Measurements from ENCODE around the gene KHDRBS2.

DNA sequence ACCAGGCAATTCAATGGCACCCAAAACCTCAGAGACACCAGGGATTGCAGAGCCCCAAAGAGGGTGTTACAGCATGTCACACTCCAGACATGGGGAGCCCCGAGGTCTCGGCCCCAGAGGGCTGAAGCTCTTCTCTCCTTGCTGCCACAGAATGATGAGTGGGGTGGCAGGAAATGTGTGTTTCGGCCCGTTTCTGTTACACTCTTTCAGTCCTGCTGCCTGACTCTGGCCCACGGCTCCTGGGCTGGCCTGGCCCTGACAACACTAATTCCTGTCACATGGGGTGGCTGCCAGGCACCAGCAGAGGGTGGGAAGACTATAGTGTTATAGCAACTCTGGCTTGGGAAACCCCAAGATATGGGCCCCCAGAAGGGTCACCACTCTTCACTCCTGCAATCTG, 183.6 kb downstream of the KHDRBS2 start:
- TF ChIP-seq TAF1 (CRISPR knock-in tag; IDR thresholded peaks at IDR 0.05) (no peak), MTF1 (CRISPR knock-in tag; IDR thresholded peaks at IDR 0.05) (no peak), CAMTA2 (CRISPR knock-in tag; IDR thresholded peaks at IDR 0.05; ENCODE audit: borderline replicate concordance) (no peak), ZNF24 (IDR thresholded peaks at IDR 0.05) (no peak), ZNF766 (CRISPR knock-in tag; IDR thresholded peaks at IDR 0.05; ENCODE audit: borderline replicate concordance) (no peak), POLR2A (IDR thresholded peaks at IDR 0.05; ENCODE audit: insufficient read depth in 1 of 2, low read depth in 2 of 2, low read length in 2 of 2) (no peak)
- TF ChIP-seq, protein P1, sequence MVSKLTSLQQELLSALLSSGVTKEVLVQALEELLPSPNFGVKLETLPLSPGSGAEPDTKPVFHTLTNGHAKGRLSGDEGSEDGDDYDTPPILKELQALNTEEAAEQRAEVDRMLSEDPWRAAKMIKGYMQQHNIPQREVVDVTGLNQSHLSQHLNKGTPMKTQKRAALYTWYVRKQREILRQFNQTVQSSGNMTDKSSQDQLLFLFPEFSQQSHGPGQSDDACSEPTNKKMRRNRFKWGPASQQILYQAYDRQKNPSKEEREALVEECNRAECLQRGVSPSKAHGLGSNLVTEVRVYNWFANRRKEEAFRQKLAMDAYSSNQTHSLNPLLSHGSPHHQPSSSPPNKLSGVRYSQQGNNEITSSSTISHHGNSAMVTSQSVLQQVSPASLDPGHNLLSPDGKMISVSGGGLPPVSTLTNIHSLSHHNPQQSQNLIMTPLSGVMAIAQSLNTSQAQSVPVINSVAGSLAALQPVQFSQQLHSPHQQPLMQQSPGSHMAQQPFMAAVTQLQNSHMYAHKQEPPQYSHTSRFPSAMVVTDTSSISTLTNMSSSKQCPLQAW (CRISPR knock-in tag; IDR thresholded peaks at IDR 0.05) = no peak
- TF ChIP-seq, protein P2, sequence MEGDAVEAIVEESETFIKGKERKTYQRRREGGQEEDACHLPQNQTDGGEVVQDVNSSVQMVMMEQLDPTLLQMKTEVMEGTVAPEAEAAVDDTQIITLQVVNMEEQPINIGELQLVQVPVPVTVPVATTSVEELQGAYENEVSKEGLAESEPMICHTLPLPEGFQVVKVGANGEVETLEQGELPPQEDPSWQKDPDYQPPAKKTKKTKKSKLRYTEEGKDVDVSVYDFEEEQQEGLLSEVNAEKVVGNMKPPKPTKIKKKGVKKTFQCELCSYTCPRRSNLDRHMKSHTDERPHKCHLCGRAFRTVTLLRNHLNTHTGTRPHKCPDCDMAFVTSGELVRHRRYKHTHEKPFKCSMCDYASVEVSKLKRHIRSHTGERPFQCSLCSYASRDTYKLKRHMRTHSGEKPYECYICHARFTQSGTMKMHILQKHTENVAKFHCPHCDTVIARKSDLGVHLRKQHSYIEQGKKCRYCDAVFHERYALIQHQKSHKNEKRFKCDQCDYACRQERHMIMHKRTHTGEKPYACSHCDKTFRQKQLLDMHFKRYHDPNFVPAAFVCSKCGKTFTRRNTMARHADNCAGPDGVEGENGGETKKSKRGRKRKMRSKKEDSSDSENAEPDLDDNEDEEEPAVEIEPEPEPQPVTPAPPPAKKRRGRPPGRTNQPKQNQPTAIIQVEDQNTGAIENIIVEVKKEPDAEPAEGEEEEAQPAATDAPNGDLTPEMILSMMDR (CRISPR knock-in tag; IDR thresholded peaks at IDR 0.05) = no peak
- TF ChIP-seq, protein P3, sequence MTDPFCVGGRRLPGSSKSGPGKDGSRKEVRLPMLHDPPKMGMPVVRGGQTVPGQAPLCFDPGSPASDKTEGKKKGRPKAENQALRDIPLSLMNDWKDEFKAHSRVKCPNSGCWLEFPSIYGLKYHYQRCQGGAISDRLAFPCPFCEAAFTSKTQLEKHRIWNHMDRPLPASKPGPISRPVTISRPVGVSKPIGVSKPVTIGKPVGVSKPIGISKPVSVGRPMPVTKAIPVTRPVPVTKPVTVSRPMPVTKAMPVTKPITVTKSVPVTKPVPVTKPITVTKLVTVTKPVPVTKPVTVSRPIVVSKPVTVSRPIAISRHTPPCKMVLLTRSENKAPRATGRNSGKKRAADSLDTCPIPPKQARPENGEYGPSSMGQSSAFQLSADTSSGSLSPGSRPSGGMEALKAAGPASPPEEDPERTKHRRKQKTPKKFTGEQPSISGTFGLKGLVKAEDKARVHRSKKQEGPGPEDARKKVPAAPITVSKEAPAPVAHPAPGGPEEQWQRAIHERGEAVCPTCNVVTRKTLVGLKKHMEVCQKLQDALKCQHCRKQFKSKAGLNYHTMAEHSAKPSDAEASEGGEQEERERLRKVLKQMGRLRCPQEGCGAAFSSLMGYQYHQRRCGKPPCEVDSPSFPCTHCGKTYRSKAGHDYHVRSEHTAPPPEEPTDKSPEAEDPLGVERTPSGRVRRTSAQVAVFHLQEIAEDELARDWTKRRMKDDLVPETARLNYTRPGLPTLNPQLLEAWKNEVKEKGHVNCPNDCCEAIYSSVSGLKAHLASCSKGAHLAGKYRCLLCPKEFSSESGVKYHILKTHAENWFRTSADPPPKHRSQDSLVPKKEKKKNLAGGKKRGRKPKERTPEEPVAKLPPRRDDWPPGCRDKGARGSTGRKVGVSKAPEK (CRISPR knock-in tag; IDR thresholded peaks at IDR 0.05; ENCODE audit: borderline replicate concordance) = no peak
- TF ChIP-seq, protein P4, sequence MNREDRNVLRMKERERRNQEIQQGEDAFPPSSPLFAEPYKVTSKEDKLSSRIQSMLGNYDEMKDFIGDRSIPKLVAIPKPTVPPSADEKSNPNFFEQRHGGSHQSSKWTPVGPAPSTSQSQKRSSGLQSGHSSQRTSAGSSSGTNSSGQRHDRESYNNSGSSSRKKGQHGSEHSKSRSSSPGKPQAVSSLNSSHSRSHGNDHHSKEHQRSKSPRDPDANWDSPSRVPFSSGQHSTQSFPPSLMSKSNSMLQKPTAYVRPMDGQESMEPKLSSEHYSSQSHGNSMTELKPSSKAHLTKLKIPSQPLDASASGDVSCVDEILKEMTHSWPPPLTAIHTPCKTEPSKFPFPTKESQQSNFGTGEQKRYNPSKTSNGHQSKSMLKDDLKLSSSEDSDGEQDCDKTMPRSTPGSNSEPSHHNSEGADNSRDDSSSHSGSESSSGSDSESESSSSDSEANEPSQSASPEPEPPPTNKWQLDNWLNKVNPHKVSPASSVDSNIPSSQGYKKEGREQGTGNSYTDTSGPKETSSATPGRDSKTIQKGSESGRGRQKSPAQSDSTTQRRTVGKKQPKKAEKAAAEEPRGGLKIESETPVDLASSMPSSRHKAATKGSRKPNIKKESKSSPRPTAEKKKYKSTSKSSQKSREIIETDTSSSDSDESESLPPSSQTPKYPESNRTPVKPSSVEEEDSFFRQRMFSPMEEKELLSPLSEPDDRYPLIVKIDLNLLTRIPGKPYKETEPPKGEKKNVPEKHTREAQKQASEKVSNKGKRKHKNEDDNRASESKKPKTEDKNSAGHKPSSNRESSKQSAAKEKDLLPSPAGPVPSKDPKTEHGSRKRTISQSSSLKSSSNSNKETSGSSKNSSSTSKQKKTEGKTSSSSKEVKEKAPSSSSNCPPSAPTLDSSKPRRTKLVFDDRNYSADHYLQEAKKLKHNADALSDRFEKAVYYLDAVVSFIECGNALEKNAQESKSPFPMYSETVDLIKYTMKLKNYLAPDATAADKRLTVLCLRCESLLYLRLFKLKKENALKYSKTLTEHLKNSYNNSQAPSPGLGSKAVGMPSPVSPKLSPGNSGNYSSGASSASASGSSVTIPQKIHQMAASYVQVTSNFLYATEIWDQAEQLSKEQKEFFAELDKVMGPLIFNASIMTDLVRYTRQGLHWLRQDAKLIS (CRISPR knock-in tag; IDR thresholded peaks at IDR 0.05) = no peak
- TF ChIP-seq, protein P5, sequence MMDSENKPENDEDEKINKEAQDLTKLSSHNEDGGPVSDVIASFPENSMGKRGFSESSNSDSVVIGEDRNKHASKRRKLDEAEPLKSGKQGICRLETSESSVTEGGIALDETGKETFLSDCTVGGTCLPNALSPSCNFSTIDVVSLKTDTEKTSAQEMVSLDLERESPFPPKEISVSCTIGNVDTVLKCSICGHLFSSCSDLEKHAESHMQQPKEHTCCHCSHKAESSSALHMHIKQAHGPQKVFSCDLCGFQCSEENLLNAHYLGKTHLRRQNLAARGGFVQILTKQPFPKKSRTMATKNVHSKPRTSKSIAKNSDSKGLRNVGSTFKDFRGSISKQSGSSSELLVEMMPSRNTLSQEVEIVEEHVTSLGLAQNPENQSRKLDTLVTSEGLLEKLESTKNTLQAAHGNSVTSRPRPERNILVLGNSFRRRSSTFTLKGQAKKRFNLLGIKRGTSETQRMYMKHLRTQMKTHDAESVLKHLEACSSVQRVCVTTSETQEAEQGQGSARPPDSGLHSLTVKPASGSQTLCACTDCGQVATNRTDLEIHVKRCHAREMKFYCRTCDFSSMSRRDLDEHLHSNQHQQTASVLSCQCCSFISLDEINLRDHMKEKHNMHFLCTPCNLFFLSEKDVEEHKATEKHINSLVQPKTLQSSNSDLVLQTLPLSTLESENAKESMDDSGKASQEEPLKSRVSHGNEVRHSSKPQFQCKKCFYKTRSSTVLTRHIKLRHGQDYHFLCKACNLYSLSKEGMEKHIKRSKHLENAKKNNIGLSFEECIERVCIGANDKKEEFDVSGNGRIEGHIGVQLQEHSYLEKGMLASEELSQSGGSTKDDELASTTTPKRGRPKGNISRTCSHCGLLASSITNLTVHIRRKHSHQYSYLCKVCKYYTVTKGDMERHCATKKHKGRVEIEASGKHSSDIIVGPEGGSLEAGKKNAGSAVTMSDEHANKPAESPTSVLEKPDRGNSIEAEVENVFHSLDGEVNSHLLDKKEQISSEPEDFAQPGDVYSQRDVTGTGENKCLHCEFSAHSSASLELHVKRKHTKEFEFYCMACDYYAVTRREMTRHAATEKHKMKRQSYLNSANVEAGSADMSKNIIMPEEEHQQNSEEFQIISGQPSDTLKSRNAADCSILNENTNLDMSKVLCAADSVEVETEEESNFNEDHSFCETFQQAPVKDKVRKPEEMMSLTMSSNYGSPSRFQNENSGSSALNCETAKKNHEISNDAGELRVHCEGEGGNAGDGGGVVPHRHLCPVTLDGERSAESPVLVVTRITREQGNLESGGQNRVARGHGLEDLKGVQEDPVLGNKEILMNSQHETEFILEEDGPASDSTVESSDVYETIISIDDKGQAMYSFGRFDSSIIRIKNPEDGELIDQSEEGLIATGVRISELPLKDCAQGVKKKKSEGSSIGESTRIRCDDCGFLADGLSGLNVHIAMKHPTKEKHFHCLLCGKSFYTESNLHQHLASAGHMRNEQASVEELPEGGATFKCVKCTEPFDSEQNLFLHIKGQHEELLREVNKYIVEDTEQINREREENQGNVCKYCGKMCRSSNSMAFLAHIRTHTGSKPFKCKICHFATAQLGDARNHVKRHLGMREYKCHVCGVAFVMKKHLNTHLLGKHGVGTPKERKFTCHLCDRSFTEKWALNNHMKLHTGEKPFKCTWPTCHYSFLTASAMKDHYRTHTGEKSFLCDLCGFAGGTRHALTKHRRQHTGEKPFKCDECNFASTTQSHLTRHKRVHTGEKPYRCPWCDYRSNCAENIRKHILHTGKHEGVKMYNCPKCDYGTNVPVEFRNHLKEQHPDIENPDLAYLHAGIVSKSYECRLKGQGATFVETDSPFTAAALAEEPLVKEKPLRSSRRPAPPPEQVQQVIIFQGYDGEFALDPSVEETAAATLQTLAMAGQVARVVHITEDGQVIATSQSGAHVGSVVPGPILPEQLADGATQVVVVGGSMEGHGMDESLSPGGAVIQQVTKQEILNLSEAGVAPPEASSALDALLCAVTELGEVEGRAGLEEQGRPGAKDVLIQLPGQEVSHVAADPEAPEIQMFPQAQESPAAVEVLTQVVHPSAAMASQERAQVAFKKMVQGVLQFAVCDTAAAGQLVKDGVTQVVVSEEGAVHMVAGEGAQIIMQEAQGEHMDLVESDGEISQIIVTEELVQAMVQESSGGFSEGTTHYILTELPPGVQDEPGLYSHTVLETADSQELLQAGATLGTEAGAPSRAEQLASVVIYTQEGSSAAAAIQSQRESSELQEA (CRISPR knock-in tag; IDR thresholded peaks at IDR 0.05; ENCODE audit: not compliant biosample characterization) = no peak

Measured in HepG2 (cell line).